ENCODE measurements around the gene BAZ2B.

The BAZ2B gene

DNA sequence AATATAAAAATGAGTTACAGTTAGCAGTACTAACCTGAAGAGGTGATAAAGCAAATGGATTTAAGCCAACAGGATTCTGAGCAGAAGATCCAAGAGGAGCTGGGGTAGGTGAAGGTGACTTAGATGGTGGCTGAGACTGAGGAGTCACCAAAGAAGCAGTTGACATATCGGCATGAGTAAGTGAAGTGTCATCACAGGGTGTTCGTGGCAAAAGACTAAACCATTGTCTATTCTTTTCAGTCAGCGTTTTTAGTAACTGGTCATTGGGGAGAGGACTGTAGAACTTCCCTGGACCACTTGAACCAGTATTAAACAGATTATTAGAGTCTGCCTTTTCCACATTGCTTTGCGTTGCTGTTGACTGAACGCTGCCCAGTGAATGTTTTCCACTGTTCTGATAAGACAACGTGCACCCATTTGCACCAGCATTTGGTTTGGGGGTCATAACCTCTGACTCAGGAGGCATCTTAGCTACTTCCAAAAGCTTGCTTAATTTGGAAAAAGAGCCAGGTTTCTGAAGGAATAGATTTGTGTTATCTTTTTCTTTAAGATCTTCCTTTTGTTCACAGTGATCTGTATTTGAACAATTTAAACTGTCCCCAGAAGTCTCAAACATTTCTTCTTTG lies 266.6 kb downstream of the BAZ2B start:
- ChIA-PET POLR2A (no interaction called here), CTCF (interaction anchor here (0.7 kb wide), 1 partner anchor 94 kb away, joined by 4 read pairs; no protein-coding TSS in a partner anchor)
- TF ChIP-seq BHLHE40 (IDR thresholded peaks at IDR 0.05; ENCODE audit: borderline replicate concordance) (no peak), HDGF (IDR thresholded peaks at IDR 0.05; ENCODE audit: borderline replicate concordance) (no peak), NFRKB (IDR thresholded peaks at IDR 0.05) (no peak), FOXA1 (IDR thresholded peaks at IDR 0.05) (no peak), CTBP1 (IDR thresholded peaks at IDR 0.05; ENCODE audit: borderline replicate concordance) (no peak), SP1 (IDR thresholded peaks at IDR 0.05) (no peak), ZNF384 (IDR thresholded peaks at IDR 0.05) (no peak), SUZ12 (IDR thresholded peaks at IDR 0.05) (no peak), ELF4 (IDR thresholded peaks at IDR 0.05) (no peak), FOXM1 (IDR thresholded peaks at IDR 0.05; ENCODE audit: borderline replicate concordance) (no peak), FOXK2 (IDR thresholded peaks at IDR 0.05) (no peak), L3MBTL2 (conservative IDR thresholded peaks at IDR 0.05) (no peak), TARDBP (IDR thresholded peaks at IDR 0.05) (no peak)
- TF ChIP-seq, protein P1, sequence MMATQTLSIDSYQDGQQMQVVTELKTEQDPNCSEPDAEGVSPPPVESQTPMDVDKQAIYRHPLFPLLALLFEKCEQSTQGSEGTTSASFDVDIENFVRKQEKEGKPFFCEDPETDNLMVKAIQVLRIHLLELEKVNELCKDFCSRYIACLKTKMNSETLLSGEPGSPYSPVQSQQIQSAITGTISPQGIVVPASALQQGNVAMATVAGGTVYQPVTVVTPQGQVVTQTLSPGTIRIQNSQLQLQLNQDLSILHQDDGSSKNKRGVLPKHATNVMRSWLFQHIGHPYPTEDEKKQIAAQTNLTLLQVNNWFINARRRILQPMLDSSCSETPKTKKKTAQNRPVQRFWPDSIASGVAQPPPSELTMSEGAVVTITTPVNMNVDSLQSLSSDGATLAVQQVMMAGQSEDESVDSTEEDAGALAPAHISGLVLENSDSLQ (IDR thresholded peaks at IDR 0.05) = no peak
- no peak for DNase-seq (ENCODE audit: extremely low spot score)

DNA sequence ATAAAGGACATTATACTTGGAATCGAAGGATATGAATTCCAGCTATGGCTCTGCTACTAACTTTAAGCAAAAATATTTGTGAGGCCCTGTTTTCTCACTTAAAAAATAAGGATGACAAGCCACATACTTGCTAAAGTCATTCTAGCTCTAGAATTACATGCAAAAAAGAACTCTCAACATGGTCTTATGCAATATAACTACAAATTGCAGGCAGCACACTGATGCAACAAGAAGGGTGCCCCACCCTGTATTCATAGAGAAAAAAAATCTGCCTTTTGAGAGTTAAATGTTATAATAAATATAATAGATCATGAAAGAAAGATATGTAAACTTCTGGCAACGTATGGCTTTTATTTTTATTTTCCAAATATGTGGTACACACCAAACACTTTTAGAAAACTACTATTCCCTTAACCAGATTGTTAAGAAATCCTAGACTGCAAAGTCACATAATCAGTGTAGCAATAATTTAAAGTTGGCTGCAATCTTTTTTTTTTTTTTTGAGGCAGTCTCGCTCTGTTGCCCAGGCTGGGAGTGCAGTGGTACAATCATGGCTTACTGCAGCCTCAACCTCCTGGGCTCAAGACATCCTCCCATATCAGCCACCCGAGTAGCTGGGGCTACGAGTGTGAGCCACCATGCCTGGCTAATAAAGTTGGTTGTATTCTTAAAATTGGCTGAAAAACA lies 289.6 kb downstream of the BAZ2B start:
- no peak for TF ChIP-seq ARNT (IDR thresholded peaks at IDR 0.05)
- no peak for TF ChIP-seq L3MBTL2 (conservative IDR thresholded peaks at IDR 0.05)
- TF ChIP-seq FOXK2 (IDR thresholded peaks at IDR 0.05) = no peak
- no peak for TF ChIP-seq CTBP1 (IDR thresholded peaks at IDR 0.05; ENCODE audit: borderline replicate concordance)
- TF ChIP-seq, protein P1 (IDR thresholded peaks at IDR 0.05) = no peak
- no peak for TF ChIP-seq LEF1 (IDR thresholded peaks at IDR 0.05; ENCODE audit: borderline replicate concordance)
- no peak for TF ChIP-seq ZNF384 (IDR thresholded peaks at IDR 0.05)
- TF ChIP-seq TARDBP (IDR thresholded peaks at IDR 0.05) = no peak
- TF ChIP-seq SUZ12 (IDR thresholded peaks at IDR 0.05) = no peak
- no peak for TF ChIP-seq HDGF (IDR thresholded peaks at IDR 0.05; ENCODE audit: borderline replicate concordance)
- TF ChIP-seq ELF4 (IDR thresholded peaks at IDR 0.05) = no peak
- TF ChIP-seq SP1 (IDR thresholded peaks at IDR 0.05) = no peak
- TF ChIP-seq NFRKB (IDR thresholded peaks at IDR 0.05) = no peak
- TF ChIP-seq BHLHE40 (IDR thresholded peaks at IDR 0.05; ENCODE audit: borderline replicate concordance) = no peak
- no peak for TF ChIP-seq FOXM1 (IDR thresholded peaks at IDR 0.05; ENCODE audit: borderline replicate concordance)
- no peak for TF ChIP-seq FOXA1 (IDR thresholded peaks at IDR 0.05)
- ChIA-PET POLR2A (no interaction called here), CTCF (no interaction called here)
- no peak for DNase-seq (ENCODE audit: extremely low spot score)

DNA sequence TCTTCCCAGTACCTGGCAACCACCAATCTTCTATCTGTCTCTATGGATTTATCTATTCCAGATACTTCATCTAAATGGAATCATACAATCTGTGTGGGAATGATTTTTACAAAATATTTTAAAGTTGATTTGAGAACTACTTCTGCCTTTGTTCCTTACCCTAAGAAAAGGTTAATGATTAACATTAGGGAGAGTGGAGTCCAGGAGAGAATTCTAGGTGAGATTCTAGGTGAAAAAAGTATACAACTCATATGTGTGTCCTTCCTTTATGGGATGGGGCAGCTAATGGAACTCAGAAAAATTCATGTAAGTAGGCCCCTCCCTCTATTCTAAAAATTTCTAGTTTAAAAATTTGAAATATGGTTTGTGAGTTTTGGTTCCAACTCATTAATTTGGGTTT lies 293.9 kb downstream of the BAZ2B start:
- no peak for DNase-seq (ENCODE audit: extremely low spot score)
- TF ChIP-seq, protein P1 (IDR thresholded peaks at IDR 0.05) = no peak
- POLR2A ChIA-PET = no interaction called here
- CTCF ChIA-PET = no interaction called here

DNA sequence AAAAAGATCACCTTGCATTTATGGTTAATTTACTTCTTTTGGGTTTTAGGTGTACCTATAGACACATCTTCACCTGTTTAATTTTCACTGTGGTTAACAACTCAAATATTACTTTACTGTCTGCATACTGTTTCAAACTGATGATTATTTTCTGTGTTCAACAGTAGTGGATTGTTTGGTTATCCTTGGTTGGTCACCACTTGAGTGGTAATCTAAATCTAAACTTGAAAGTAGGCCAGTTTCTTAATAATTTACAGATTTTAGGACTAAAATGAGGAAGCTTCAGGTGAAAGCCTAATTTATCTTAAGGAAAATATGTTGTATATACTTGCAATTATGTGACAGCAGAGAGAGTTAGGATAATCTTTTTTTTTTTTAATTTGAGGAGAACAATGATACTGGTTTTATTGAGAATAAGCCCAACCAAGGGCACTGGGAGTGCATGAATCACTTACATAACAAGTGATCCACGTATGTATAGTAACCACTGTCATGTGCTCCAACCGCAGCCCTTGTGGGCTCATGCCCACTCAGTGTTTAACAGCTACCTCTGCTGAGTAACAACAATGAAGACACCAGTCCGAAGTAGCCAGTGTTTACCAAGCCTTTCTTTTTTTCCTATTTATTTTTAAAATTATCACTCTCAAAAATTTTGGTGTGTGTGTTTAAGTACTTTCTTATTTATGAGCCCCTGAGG lies 298.8 kb downstream of the BAZ2B start:
- CTCF ChIA-PET = no interaction called here

DNA sequence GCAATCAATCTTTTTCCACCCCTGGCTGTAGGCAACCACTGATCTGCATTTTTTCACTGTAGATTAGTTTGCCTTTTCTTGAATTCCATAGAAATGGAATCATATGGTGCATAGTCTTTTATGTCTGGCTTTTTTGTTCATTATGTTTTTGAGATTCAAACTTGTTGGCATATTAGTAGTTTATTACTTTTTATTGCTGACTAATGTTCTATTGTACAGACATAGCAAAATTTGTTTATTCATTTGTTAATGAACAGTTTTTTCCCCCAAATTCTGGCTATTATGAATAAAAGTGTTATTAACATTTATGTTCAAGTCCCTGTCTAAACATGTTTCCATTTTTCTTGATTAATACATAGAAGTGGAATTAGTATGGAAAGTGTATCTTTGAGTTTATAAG lies 308.4 kb downstream of the BAZ2B start:
- no peak for DNase-seq (ENCODE audit: extremely low spot score)
- TF ChIP-seq SUZ12 (IDR thresholded peaks at IDR 0.05) = no peak
- ChIA-PET CTCF (no interaction called here), POLR2A (no interaction called here)

More for the DNA sequence above, 298.8 kb downstream of the BAZ2B start:
- TF ChIP-seq TARDBP (IDR thresholded peaks at IDR 0.05) (no peak), BHLHE40 (IDR thresholded peaks at IDR 0.05; ENCODE audit: borderline replicate concordance) (no peak)
- DNase-seq (ENCODE audit: extremely low spot score) = no peak
- POLR2A ChIA-PET = no interaction called here

DNA sequence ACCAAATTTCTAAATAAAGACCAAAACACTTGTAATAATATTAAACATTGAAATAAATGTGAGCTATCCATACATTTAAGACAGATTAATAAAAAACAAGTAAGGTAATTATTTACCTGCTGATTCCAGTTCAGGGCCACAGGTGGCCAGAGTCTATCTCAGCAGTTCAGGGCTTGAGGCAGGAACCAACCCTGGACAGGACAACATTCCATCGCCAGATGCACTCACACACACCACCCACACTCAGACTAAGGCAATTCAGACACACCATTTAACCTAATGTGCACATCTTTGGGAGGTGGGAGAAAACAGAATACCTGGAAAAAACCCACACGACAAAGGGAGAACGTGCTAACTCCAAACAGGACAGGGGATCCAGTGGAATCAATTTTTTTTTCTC lies 315.8 kb downstream of the BAZ2B start:
- CTCF ChIA-PET = no interaction called here
- TF ChIP-seq FOXM1 (IDR thresholded peaks at IDR 0.05; ENCODE audit: borderline replicate concordance) (no peak), SP1 (IDR thresholded peaks at IDR 0.05) (no peak), ZNF384 (IDR thresholded peaks at IDR 0.05) (no peak), HDGF (IDR thresholded peaks at IDR 0.05; ENCODE audit: borderline replicate concordance) (no peak), NFRKB (IDR thresholded peaks at IDR 0.05) (no peak)
- DNase-seq (ENCODE audit: extremely low spot score) = no peak
- POLR2A ChIA-PET = no interaction called here

DNA sequence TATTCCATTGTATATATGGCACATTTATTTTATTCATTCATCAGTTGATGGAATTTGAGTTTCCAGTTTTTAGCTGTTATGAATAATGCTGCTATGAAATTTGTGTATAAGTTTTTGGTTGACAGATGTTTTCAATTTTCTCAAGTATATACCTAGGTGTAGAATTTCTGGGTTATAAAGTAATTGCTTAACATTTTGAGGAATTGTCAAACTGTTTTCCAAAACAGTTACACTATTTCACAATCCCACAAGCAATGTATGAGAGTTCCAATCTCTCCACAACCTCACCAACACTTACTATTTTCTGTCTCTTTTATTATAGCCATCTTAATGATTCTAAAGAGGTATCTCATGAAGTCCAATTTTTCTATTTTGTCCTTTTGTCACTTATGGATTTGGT lies 317.4 kb downstream of the BAZ2B start:
- POLR2A ChIA-PET = no interaction called here
- no peak for DNase-seq (ENCODE audit: extremely low spot score)
- CTCF ChIA-PET = no interaction called here
- TF ChIP-seq TARDBP (IDR thresholded peaks at IDR 0.05) (no peak), CTBP1 (IDR thresholded peaks at IDR 0.05; ENCODE audit: borderline replicate concordance) (no peak), NFRKB (IDR thresholded peaks at IDR 0.05) (no peak), ELF4 (IDR thresholded peaks at IDR 0.05) (no peak), ZNF384 (IDR thresholded peaks at IDR 0.05) (no peak), FOXA1 (IDR thresholded peaks at IDR 0.05) (no peak), SP1 (IDR thresholded peaks at IDR 0.05) (no peak), ARNT (IDR thresholded peaks at IDR 0.05) (no peak), SUZ12 (IDR thresholded peaks at IDR 0.05) (no peak), HDGF (IDR thresholded peaks at IDR 0.05; ENCODE audit: borderline replicate concordance) (no peak), BHLHE40 (IDR thresholded peaks at IDR 0.05; ENCODE audit: borderline replicate concordance) (no peak), FOXM1 (IDR thresholded peaks at IDR 0.05; ENCODE audit: borderline replicate concordance) (no peak), L3MBTL2 (conservative IDR thresholded peaks at IDR 0.05) (no peak)
